Mammary epithelial cell (primary cell): ENCODE measurements around the gene RGS19.

Experiments
- CTCF ChIP-seq, 2 donors: IDR thresholded peaks in 1 of 2; conservative IDR thresholded peaks in 1 of 2; 2 replicates each; pipeline ENCODE4 v1.5.1; 2011 to 2012; ENCODE audit warnings: inconsistent platforms in 2 of 2, low read length in 2 of 2, mild to moderate bottlenecking in 2 of 2, control low read depth in 1 of 2, low read depth in 1 of 2; ENCODE audit not compliant: insufficient read depth in 1 of 2; ENCODE audit errors: extremely low read depth in 1 of 2
- EZH2 ChIP-seq: IDR thresholded peaks from 2 replicates; pipeline ENCODE4 v1.6.1; 2012; ENCODE audit warnings: low read length, inconsistent platforms, borderline replicate concordance

- TF ChIP-seq CTCF (conservative IDR thresholded peaks at IDR 0.05 in 1 of 2, IDR thresholded peaks at IDR 0.05 in 1 of 2; ENCODE audit: extremely low read depth in 1 of 2, insufficient read depth in 1 of 2, low read depth in 1 of 2, low read length in 2 of 2) = no peak
- no peak for TF ChIP-seq EZH2
Measured at GRCh38 chr20:64067733-64068307, 11.5 kb downstream of the RGS19 start.
